ENCODE data around the gene APOL1.

Gene APOL1

GRCh38 chr22:36291831-36292740, 39.2 kb downstream of the APOL1 start:
- no peak for DNase-seq (ENCODE audit: low read depth)

GRCh38 chr22:36292823-36293530, 40.0 kb downstream of the APOL1 start:
- DNase-seq (ENCODE audit: low read depth) = no peak

GRCh38 chr22:36293606-36294292, 40.8 kb downstream of the APOL1 start:
- DNase-seq (ENCODE audit: low read depth) = no peak

GRCh38 chr22:36294293-36294620, 41.3 kb downstream of the APOL1 start:
- no peak for DNase-seq (ENCODE audit: low read depth)

- DNase-seq (ENCODE audit: low read depth) = no peak
Observed at GRCh38 chr22:36294801-36295200, 41.9 kb downstream of the APOL1 start.

- no peak for DNase-seq (ENCODE audit: low read depth)
Observed at GRCh38 chr22:36295247-36295646, 42.3 kb downstream of the APOL1 start.

- DNase-seq (ENCODE audit: low read depth) = no peak
Observed at GRCh38 chr22:36296690-36297089, 43.8 kb downstream of the APOL1 start.

GRCh38 chr22:36297568-36297967, 44.6 kb downstream of the APOL1 start:
- no peak for DNase-seq (ENCODE audit: low read depth)

GRCh38 chr22:36298118-36298517, 45.2 kb downstream of the APOL1 start:
- no peak for DNase-seq (ENCODE audit: low read depth)

GRCh38 chr22:36298601-36299000, 45.7 kb downstream of the APOL1 start:
- DNase-seq (ENCODE audit: low read depth) = no peak

GRCh38 chr22:36299295-36299694, 46.4 kb downstream of the APOL1 start:
- no peak for DNase-seq (ENCODE audit: low read depth)

- no peak for DNase-seq (ENCODE audit: low read depth)
Observed at GRCh38 chr22:36299911-36300310, 47.0 kb downstream of the APOL1 start.

GRCh38 chr22:36300396-36301212, 47.7 kb downstream of the APOL1 start:
- no peak for DNase-seq (ENCODE audit: low read depth)

GRCh38 chr22:36301384-36301828, 48.5 kb downstream of the APOL1 start:
- peak; percentile 62 for DNase-seq (ENCODE audit: low read depth)

GRCh38 chr22:36301851-36302250, 48.9 kb downstream of the APOL1 start:
- DNase-seq (ENCODE audit: low read depth) = no peak

- DNase-seq (ENCODE audit: low read depth) = no peak
Observed at GRCh38 chr22:36302439-36303114, 49.6 kb downstream of the APOL1 start.

GRCh38 chr22:36303115-36303467, 50.2 kb downstream of the APOL1 start:
- DNase-seq (ENCODE audit: low read depth) = no peak

- no peak for DNase-seq (ENCODE audit: low read depth)
Observed at GRCh38 chr22:36303874-36304273, 50.9 kb downstream of the APOL1 start.

- no peak for DNase-seq (ENCODE audit: low read depth)
Observed at GRCh38 chr22:36304429-36304828, 51.5 kb downstream of the APOL1 start.

GRCh38 chr22:36305813-36306212, 52.9 kb downstream of the APOL1 start:
- no peak for DNase-seq (ENCODE audit: low read depth)

GRCh38 chr22:36306227-36306626, 53.3 kb downstream of the APOL1 start:
- no peak for DNase-seq (ENCODE audit: low read depth)
